Mucosa of rectum (tissue), 2 donors: Measurements from ENCODE around the gene PPFIBP1.
"Not testable (repeated sequence)": the region's sequence is repeated elsewhere in the genome, so short reads cannot be mapped to it uniquely, and the experiment has no call there.

Source experiments
- H3K27ac ChIP-seq, 2 donors: one replicate each; pipeline ENCODE4 v1.7.0; 2013; ENCODE audit warnings: inconsistent platforms in 2 of 2, low read depth in 2 of 2, low read length in 2 of 2
- H3K27me3 ChIP-seq, 2 donors: one replicate each; pipeline ENCODE4 v1.7.0; 2013; ENCODE audit warnings: low read length in 2 of 2; ENCODE audit not compliant: control insufficient read depth in 2 of 2, insufficient read depth in 2 of 2
- H3K36me3 ChIP-seq, 2 donors: one replicate each; pipeline ENCODE4 v1.7.0; 2013; ENCODE audit warnings: low read length in 2 of 2; ENCODE audit not compliant: control insufficient read depth in 2 of 2, insufficient read depth in 2 of 2
- H3K4me1 ChIP-seq, 2 donors: one replicate each; pipeline ENCODE4 v1.7.0; 2013; ENCODE audit warnings: low read length in 2 of 2, mild to moderate bottlenecking in 1 of 2; ENCODE audit not compliant: control insufficient read depth in 2 of 2, insufficient read depth in 2 of 2
- H3K4me3 ChIP-seq, 2 donors: one replicate each; pipeline ENCODE4 v1.7.0; 2013; ENCODE audit warnings: low read length in 2 of 2
- H3K9ac ChIP-seq, 2 donors: one replicate each; pipeline ENCODE4 v1.7.0; 2013; ENCODE audit warnings: low read length in 2 of 2, low read depth in 1 of 2, mild to moderate bottlenecking in 1 of 2
- H3K9me3 ChIP-seq, 2 donors: one replicate each; pipeline ENCODE4 v1.7.0; 2013; ENCODE audit warnings: low read length in 2 of 2; ENCODE audit not compliant: control insufficient read depth in 2 of 2
- donor health status: healthy.
- donor health status: Normal muscosa, but diverticular disease.

The PPFIBP1 gene

GRCh38 chr12:27576667-27577347, 52.8 kb downstream of the PPFIBP1 start:
- Histone ChIP-seq H3K4me3 (no peak overlapping the region), H3K27ac (no peak overlapping the region), H3K27me3 (no peaks in the 10 kb centered on the region), H3K4me1 (peaks cover 0 to 2% of the 10 kb centered on the region in 2 donors), H3K9me3 (no peaks in the 10 kb centered on the region), H3K9ac (no peak overlapping the region), H3K36me3 (peaks cover 5 to 9% of the 10 kb centered on the region in 2 donors)

- Histone ChIP-seq H3K9me3 (no peaks in the 10 kb centered on the region), H3K36me3 (peaks cover 5 to 9% of the 10 kb centered on the region in 2 donors), H3K9ac (no peak overlapping the region), H3K27me3 (no peaks in the 10 kb centered on the region), H3K27ac (no peak overlapping the region), H3K4me3 (no peak overlapping the region), H3K4me1 (peaks cover 0 to 2% of the 10 kb centered on the region in 2 donors)
Observed at GRCh38 chr12:27577688-27578087, 53.7 kb downstream of the PPFIBP1 start.

- peaks cover 0 to 2% of the 10 kb centered on the region in 2 donors for H3K4me1 ChIP-seq
- peaks cover 5 to 9% of the 10 kb centered on the region in 2 donors for H3K36me3 ChIP-seq
- no peaks in the 10 kb centered on the region for H3K27me3 ChIP-seq
- H3K9me3 ChIP-seq, result no peaks in the 10 kb centered on the region
- no peak overlapping the region for H3K9ac ChIP-seq
- H3K27ac ChIP-seq, result no peak overlapping the region
- H3K4me3 ChIP-seq, result no peak overlapping the region
Observed at GRCh38 chr12:27578689-27579372, 54.8 kb downstream of the PPFIBP1 start.

- no peak overlapping the region for H3K9ac ChIP-seq
- no peak overlapping the region for H3K4me3 ChIP-seq
- H3K27ac ChIP-seq, result no peak overlapping the region
- no peaks in the 10 kb centered on the region for H3K27me3 ChIP-seq
- peaks cover 5 to 9% of the 10 kb centered on the region in 2 donors for H3K36me3 ChIP-seq
- H3K9me3 ChIP-seq, result no peaks in the 10 kb centered on the region
- peaks cover 0 to 2% of the 10 kb centered on the region in 2 donors for H3K4me1 ChIP-seq
Observed at GRCh38 chr12:27580561-27581330, 56.7 kb downstream of the PPFIBP1 start.

- not testable (repeated sequence) for H3K36me3 ChIP-seq, H3K4me3 ChIP-seq, H3K27me3 ChIP-seq, H3K27ac ChIP-seq, H3K4me1 ChIP-seq, H3K9me3 ChIP-seq, H3K9ac ChIP-seq
Observed at GRCh38 chr12:27581331-27581671, 57.3 kb downstream of the PPFIBP1 start.

- not testable (repeated sequence) for H3K27me3 ChIP-seq, H3K27ac ChIP-seq, H3K36me3 ChIP-seq, H3K4me1 ChIP-seq, H3K4me3 ChIP-seq, H3K9ac ChIP-seq, H3K9me3 ChIP-seq
Observed at GRCh38 chr12:27581833-27582232, 57.8 kb downstream of the PPFIBP1 start.

GRCh38 chr12:27582445-27582844, 58.4 kb downstream of the PPFIBP1 start:
- not testable (repeated sequence) for H3K36me3 ChIP-seq, H3K4me1 ChIP-seq, H3K27me3 ChIP-seq, H3K4me3 ChIP-seq, H3K9me3 ChIP-seq, H3K9ac ChIP-seq
- peak overlapping the region in 1 of 2 donors; percentile 3 for H3K27ac ChIP-seq

GRCh38 chr12:27583057-27583797, 59.2 kb downstream of the PPFIBP1 start:
- H3K27me3 ChIP-seq, result no peaks in the 10 kb centered on the region
- no peak overlapping the region for H3K9ac ChIP-seq
- H3K27ac ChIP-seq, result no peak overlapping the region
- no peaks in the 10 kb centered on the region for H3K4me1 ChIP-seq
- H3K9me3 ChIP-seq, result no peaks in the 10 kb centered on the region
- H3K4me3 ChIP-seq, result no peak overlapping the region
- peaks cover 5 to 9% of the 10 kb centered on the region in 2 donors for H3K36me3 ChIP-seq

- Histone ChIP-seq H3K9ac (no peak overlapping the region), H3K9me3 (no peaks in the 10 kb centered on the region), H3K36me3 (peaks cover 2 to 6% of the 10 kb centered on the region in 2 donors), H3K27ac (no peak overlapping the region), H3K4me1 (no peaks in the 10 kb centered on the region), H3K27me3 (no peaks in the 10 kb centered on the region), H3K4me3 (no peak overlapping the region)
Observed at GRCh38 chr12:27583981-27584380, 60.0 kb downstream of the PPFIBP1 start.
